B cell (primary cell): ENCODE measurements around the gene ICA1. TPM values are rescaled to one million over a fixed set of nuclear protein-coding genes. Genes with fewer than 3 reads are reported as not detected.

Experiments used
- ATAC-seq: fragments of 200-7000 bp; cut with Tn5 transposase; one replicate; pipeline ENCODE4 v1.10.0; 2021; ENCODE audit warnings: low read depth, mild to moderate bottlenecking, moderate number of reproducible peaks, moderate library complexity
- CTCF ChIA-PET: fragments of 350-600 bp; sonication (Branson Sonifier 250); formaldehyde crosslinking; loops from one replicate; lab custom pipeline; 2021; ENCODE audit warnings: antibody characterized with exemption, inconsistent platforms; lab: Charles Lee
- POLR2A ChIA-PET: fragments of 350-600 bp; sonication (Branson Sonifier 250); formaldehyde crosslinking; loops from one replicate; lab custom pipeline; 2021; ENCODE audit warnings: antibody characterized with exemption; lab: Charles Lee
- DNase-seq: peaks from one replicate; pipeline ENCODE4 v3.0.0; 2013
- H2AFZ ChIP-seq: 2 replicates; pipeline ENCODE4 v1.6.1; 2012; ENCODE audit warnings: mild to moderate bottlenecking, low read depth, low read length; ENCODE audit not compliant: insufficient read depth, poor library complexity, severe bottlenecking
- H3K27ac ChIP-seq, 2 donors: 1 replicate in 1 of 2; 2 replicates in 1 of 2; pipeline ENCODE4 v1.5.1; 2012 to 2013; ENCODE audit warnings: low read length in 2 of 2, mild to moderate bottlenecking in 2 of 2, moderate library complexity in 1 of 2
- H3K27me3 ChIP-seq, 4 experiments: fragments of 200-600 bp in 1 of 4; sonication (generic) in 1 of 4; replicated peaks in 1 of 4; 1 replicate in 2 of 4; 2 replicates in 2 of 4; pipeline versions ENCODE4 v1.6.1 to v1.7.0; 2013 to 2016; ENCODE audit warnings: low read length in 3 of 4, mild to moderate bottlenecking in 2 of 4, mixed read lengths in 1 of 4, moderate library complexity in 1 of 4; ENCODE audit not compliant: insufficient read depth in 4 of 4, control insufficient read depth in 3 of 4; ENCODE audit errors: control extremely low read depth in 1 of 4
- H3K36me3 ChIP-seq, 2 experiments: replicated peaks in 1 of 2; 1 replicate in 1 of 2; 2 replicates in 1 of 2; pipeline versions ENCODE4 v1.6.1 to v1.7.1; 2013; ENCODE audit warnings: low read length in 1 of 2; ENCODE audit not compliant: insufficient read depth in 2 of 2, control insufficient read depth in 1 of 2; ENCODE audit errors: control extremely low read depth in 1 of 2, extremely low read depth in 1 of 2
- H3K4me1 ChIP-seq, 2 donors: fragments of 200-600 bp in 1 of 2; sonication (generic) in 1 of 2; 1 replicate in 1 of 2; 2 replicates in 1 of 2; pipeline versions ENCODE4 v1.5.1 to v1.6.1; 2013 to 2017; ENCODE audit warnings: low read length in 2 of 2; ENCODE audit not compliant: control insufficient read depth in 2 of 2, insufficient read depth in 2 of 2
- H3K4me2 ChIP-seq: replicated peaks from 2 replicates; pipeline ENCODE3; 2012; ENCODE audit warnings: mild to moderate bottlenecking, low read depth, low read length; ENCODE audit not compliant: poor library complexity, severe bottlenecking
- H3K4me3 ChIP-seq, 5 experiments: fragments of 200-600 bp in 1 of 5; sonication (generic) in 1 of 5; 1 replicate in 3 of 5; 2 replicates in 2 of 5; pipeline versions ENCODE4 v1.5.1 to v1.7.0; 2011 to 2016; ENCODE audit warnings: low read length in 4 of 5, mild to moderate bottlenecking in 4 of 5, low read depth in 2 of 5, control low read depth in 1 of 5, moderate library complexity in 1 of 5; ENCODE audit not compliant: insufficient read depth in 1 of 5; ENCODE audit errors: control extremely low read depth in 1 of 5, extremely low read depth in 1 of 5
- H3K79me2 ChIP-seq: fragments of 200-600 bp; sonication (generic); one replicate; pipeline ENCODE4 v1.6.0; 2016; ENCODE audit warnings: low read length; ENCODE audit not compliant: control insufficient read depth, insufficient read depth
- H3K9ac ChIP-seq: fragments of 200-600 bp; sonication (generic); 2 replicates; pipeline ENCODE4 v1.6.1; 2017; ENCODE audit warnings: mild to moderate bottlenecking, low read length, moderate library complexity
- H3K9me3 ChIP-seq, 3 donors: one replicate each; pipeline versions ENCODE4 v1.6.1 to v1.7.1; 2013; ENCODE audit warnings: low read length in 2 of 3; ENCODE audit not compliant: control insufficient read depth in 2 of 3, insufficient read depth in 1 of 3; ENCODE audit errors: control extremely low read depth in 1 of 3
- H4K20me1 ChIP-seq: 2 replicates; pipeline ENCODE4 v1.6.0; 2012; ENCODE audit warnings: mild to moderate bottlenecking, low read length; ENCODE audit not compliant: insufficient read depth, control insufficient read depth, poor library complexity, severe bottlenecking
- H3K27ac Mint-ChIP-seq: one replicate; pipeline ENCODE4 v1.8.0; 2021; ENCODE audit warnings: mixed read lengths
- H3K27me3 Mint-ChIP-seq: one replicate; pipeline ENCODE4 v1.8.0; 2021; ENCODE audit warnings: mixed read lengths
- H3K4me1 Mint-ChIP-seq: one replicate; pipeline ENCODE4 v1.8.0; 2021; ENCODE audit warnings: mixed read lengths
- H3K4me3 Mint-ChIP-seq: one replicate; pipeline ENCODE4 v1.8.0; 2021; ENCODE audit warnings: mixed read lengths
- H3K9me3 Mint-ChIP-seq: one replicate; pipeline ENCODE4 v1.8.0; 2022; ENCODE audit warnings: mixed read lengths; ENCODE audit not compliant: insufficient read depth
- EZH2 ChIP-seq: IDR thresholded peaks from 2 replicates; pipeline ENCODE4 v1.6.1; 2012; ENCODE audit warnings: borderline replicate concordance, low read depth, mild to moderate bottlenecking, moderate library complexity, low read length; ENCODE audit not compliant: insufficient read depth, poor library complexity, severe bottlenecking
- WGBS: methylation state at CpG from one replicate; pipeline ENCODE4 v1.1.5; 2013; ENCODE audit warnings: missing lambda C conversion rate; ENCODE audit not compliant: insufficient coverage; 5-methylcytosine and 5-hydroxymethylcytosine counted together
- intact Hi-C: fragments of 100-400 bp; cut with micrococcal nuclease; formaldehyde crosslinking; loops from one replicate; pipeline ENCODE4 v1.10.0; 2022
- polyA plus RNA-seq: library from polyadenylated mRNA; depleted of rRNA; stranded (reverse); fragments of >200 nt; gene quantifications from 2 replicates; pipeline ENCODE4 v1.2.3, GENCODE V29; 2012
- total RNA-seq, 2 donors: library from RNA; stranded (reverse); fragments of 120-200 nt in 1 of 2; gene quantifications; 1 replicate in 1 of 2; 2 replicates in 1 of 2; pipeline versions ENCODE4 v1.2.3 to v1.2.4, GENCODE V29; 2013 to 2022
- TF ChIP-seq, protein P1 (sequence below): fragments of 200-600 bp; IDR thresholded peaks from one replicate; pipeline ENCODE4 v1.8.0; 2022; ENCODE audit warnings: antibody characterized with exemption, mild to moderate bottlenecking

ICA1 gene
- total and polyA plus RNA-seq, 2 donors (not counting 1 experiment from before 2014, with no cell fraction given): 0.03 TPM; not detected in 1

DNA sequence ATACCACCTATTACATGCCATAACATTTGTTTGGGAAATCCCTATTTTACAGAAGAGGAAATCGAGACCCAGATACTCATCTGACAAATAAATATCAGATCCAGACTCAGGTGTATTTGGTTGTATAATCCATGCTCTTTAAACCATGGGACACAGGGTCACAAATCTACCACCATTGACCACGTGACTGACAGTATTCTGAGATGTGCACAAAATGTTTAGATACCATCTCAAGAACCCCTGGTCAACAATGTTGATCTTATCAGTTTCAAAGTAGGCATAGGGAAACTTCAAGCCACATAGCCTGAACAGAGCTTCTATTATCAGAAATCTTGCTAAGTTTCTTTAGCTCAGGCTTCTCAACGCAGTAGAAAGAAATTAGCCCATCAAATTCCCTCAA lies 93.6 kb downstream of the ICA1 start:
- ATAC-seq (no peak), DNase-seq (no peak)
- Histone ChIP-seq H3K4me2 (no peak overlapping the region), H3K4me1 (peaks cover 0 to 2% of the 10 kb centered on the region in 2 donors), H2AFZ (no peak overlapping the region), H3K27me3 (no peaks in the 10 kb centered on the region), H3K27ac (no peak overlapping the region), H3K36me3 (no peaks in the 10 kb centered on the region), H3K4me3 (no peak overlapping the region), H3K9ac (no peak overlapping the region), H4K20me1 (no peaks in the 10 kb centered on the region), H3K9me3 (no peaks in the 10 kb centered on the region), H3K79me2 (no peaks in the 10 kb centered on the region)
- Mint-ChIP-seq H3K4me1 (peaks cover 2% of the 10 kb centered on the region), H3K4me3 (no peak overlapping the region), H3K9me3 (no peaks in the 10 kb centered on the region), H3K27me3 (no peaks in the 10 kb centered on the region), H3K27ac (no peak overlapping the region)
- ChIA-PET CTCF (interaction anchor here (1.6 kb wide), 1 partner anchor 22 kb away, joined by 4 read pairs; no protein-coding TSS in a partner anchor), POLR2A (no interaction called here)
- 83% methylated on average over 1 of the region's 3 CpGs for WGBS
- intact Hi-C loops: no loop called here
- TF ChIP-seq, protein P1, sequence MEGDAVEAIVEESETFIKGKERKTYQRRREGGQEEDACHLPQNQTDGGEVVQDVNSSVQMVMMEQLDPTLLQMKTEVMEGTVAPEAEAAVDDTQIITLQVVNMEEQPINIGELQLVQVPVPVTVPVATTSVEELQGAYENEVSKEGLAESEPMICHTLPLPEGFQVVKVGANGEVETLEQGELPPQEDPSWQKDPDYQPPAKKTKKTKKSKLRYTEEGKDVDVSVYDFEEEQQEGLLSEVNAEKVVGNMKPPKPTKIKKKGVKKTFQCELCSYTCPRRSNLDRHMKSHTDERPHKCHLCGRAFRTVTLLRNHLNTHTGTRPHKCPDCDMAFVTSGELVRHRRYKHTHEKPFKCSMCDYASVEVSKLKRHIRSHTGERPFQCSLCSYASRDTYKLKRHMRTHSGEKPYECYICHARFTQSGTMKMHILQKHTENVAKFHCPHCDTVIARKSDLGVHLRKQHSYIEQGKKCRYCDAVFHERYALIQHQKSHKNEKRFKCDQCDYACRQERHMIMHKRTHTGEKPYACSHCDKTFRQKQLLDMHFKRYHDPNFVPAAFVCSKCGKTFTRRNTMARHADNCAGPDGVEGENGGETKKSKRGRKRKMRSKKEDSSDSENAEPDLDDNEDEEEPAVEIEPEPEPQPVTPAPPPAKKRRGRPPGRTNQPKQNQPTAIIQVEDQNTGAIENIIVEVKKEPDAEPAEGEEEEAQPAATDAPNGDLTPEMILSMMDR: no peak
- TF ChIP-seq EZH2: no peak

- H3K4me1 ChIP-seq: peaks cover 0 to 2% of the 10 kb centered on the region in 2 donors
- no peaks in the 10 kb centered on the region for H3K27me3 ChIP-seq
- no peak overlapping the region for H3K27ac ChIP-seq
- intact Hi-C loops: no loop called here
- H4K20me1 ChIP-seq: no peaks in the 10 kb centered on the region
- CTCF ChIA-PET: no interaction called here
- H3K4me3 Mint-ChIP-seq: no peak overlapping the region
- H3K9me3 ChIP-seq: no peaks in the 10 kb centered on the region
- no peak overlapping the region for H2AFZ ChIP-seq
- no peak overlapping the region for H3K4me3 ChIP-seq
- 0% methylated on average over 2 of the region's 4 CpGs for WGBS
- ATAC-seq: no peak
- no peaks in the 10 kb centered on the region for H3K27me3 Mint-ChIP-seq
- no peaks in the 10 kb centered on the region for H3K9me3 Mint-ChIP-seq
- no peaks in the 10 kb centered on the region for H3K79me2 ChIP-seq
- no peak overlapping the region for H3K27ac Mint-ChIP-seq
- H3K36me3 ChIP-seq: no peaks in the 10 kb centered on the region
- no peak for TF ChIP-seq EZH2
- TF ChIP-seq, protein P1: no peak
- H3K9ac ChIP-seq: no peak overlapping the region
- DNase-seq: no peak
- POLR2A ChIA-PET: no interaction called here
- peaks cover 2% of the 10 kb centered on the region for H3K4me1 Mint-ChIP-seq
- no peak overlapping the region for H3K4me2 ChIP-seq
Observed at GRCh38 chr7:8165150-8165549, 96.8 kb downstream of the ICA1 start.
